PC-9 (cell line): Measurements from ENCODE around the gene TANC1.

Experiments
- EZH2 ChIP-seq: fragments of 200-600 bp; sonication (generic); IDR thresholded peaks from 2 replicates; pipeline ENCODE4 v1.8.0; 2017; ENCODE audit warnings: antibody characterized with exemption, low read depth
- TF ChIP-seq, protein P1 (sequence below): fragments of 200-600 bp; sonication (generic); conservative IDR thresholded peaks from 2 replicates; pipeline ENCODE4 v1.6.1; 2017; ENCODE audit warnings: mixed run types, antibody characterized with exemption, mild to moderate bottlenecking, moderate library complexity

DNA sequence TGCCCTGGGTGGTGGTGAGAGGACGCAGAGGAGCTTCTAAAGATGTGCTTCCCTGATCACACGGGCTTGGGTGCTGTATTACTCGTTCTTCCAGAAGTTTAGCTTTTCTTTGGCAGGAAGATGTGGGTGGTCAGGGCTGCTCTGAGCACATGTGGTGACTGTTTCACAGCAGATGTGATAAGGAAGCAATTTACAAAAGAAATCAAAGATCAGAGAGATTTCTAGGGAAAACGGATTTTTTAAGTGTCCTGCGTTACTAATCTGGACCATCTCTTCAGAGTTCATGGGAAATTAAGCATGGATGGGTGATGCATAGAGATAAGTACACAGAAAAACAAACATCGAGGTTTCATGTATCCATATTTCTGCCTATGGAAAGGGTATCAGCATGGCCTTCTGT lies 218.7 kb downstream of the TANC1 start:
- TF ChIP-seq, protein P1, sequence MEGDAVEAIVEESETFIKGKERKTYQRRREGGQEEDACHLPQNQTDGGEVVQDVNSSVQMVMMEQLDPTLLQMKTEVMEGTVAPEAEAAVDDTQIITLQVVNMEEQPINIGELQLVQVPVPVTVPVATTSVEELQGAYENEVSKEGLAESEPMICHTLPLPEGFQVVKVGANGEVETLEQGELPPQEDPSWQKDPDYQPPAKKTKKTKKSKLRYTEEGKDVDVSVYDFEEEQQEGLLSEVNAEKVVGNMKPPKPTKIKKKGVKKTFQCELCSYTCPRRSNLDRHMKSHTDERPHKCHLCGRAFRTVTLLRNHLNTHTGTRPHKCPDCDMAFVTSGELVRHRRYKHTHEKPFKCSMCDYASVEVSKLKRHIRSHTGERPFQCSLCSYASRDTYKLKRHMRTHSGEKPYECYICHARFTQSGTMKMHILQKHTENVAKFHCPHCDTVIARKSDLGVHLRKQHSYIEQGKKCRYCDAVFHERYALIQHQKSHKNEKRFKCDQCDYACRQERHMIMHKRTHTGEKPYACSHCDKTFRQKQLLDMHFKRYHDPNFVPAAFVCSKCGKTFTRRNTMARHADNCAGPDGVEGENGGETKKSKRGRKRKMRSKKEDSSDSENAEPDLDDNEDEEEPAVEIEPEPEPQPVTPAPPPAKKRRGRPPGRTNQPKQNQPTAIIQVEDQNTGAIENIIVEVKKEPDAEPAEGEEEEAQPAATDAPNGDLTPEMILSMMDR, result no peak
- TF ChIP-seq EZH2, result no peak
